GM21737 (cell line): ENCODE data around the gene TOMM20.
"Not testable (repeated sequence)": the region's sequence is repeated elsewhere in the genome, so short reads cannot be mapped to it uniquely, and the experiment has no call there.

Experiments used
- ATAC-seq: cut with Tn5 transposase; IDR thresholded peaks from one replicate; pipeline ENCODE4 v1.9.1; 2021; ENCODE audit warnings: mild to moderate bottlenecking, moderate library complexity; ENCODE audit not compliant: unreplicated experiment

TOMM20 gene

GRCh38 chr1:235085411-235086117 lies 43.1 kb downstream of the TOMM20 start:
- ATAC-seq, result not testable (repeated sequence)

GRCh38 chr1:235080788-235081187 lies 47.8 kb downstream of the TOMM20 start:
- ATAC-seq, result not testable (repeated sequence)

- not testable (repeated sequence) for ATAC-seq
These were observed 48.4 kb downstream of the TOMM20 start for GRCh38 chr1:235080297-235080657.

- no peak for ATAC-seq
These were observed 49.0 kb downstream of the TOMM20 start for GRCh38 chr1:235079443-235080296.

GRCh38 chr1:235078480-235079381 lies 49.9 kb downstream of the TOMM20 start:
- no peak for ATAC-seq

GRCh38 chr1:235077571-235078479 lies 50.8 kb downstream of the TOMM20 start:
- peak; percentile 38 for ATAC-seq

GRCh38 chr1:235077163-235077540 lies 51.5 kb downstream of the TOMM20 start:
- no peak for ATAC-seq

- no peak for ATAC-seq
These were observed 52.0 kb downstream of the TOMM20 start for GRCh38 chr1:235076504-235077162.

- ATAC-seq, result no peak
These were observed 52.8 kb downstream of the TOMM20 start for GRCh38 chr1:235075777-235076308.

- ATAC-seq, result peak; percentile 50
These were observed 53.4 kb downstream of the TOMM20 start for GRCh38 chr1:235075048-235075776.

GRCh38 chr1:235074523-235075047 lies 54.1 kb downstream of the TOMM20 start:
- peak; percentile 27 for ATAC-seq

GRCh38 chr1:235073968-235074522 lies 54.6 kb downstream of the TOMM20 start:
- no peak for ATAC-seq

GRCh38 chr1:235073331-235073967 lies 55.2 kb downstream of the TOMM20 start:
- no peak for ATAC-seq

- ATAC-seq, result not testable (repeated sequence)
These were observed 56.1 kb downstream of the TOMM20 start for GRCh38 chr1:235072577-235072976.

- ATAC-seq, result no peak
These were observed 56.5 kb downstream of the TOMM20 start for GRCh38 chr1:235072096-235072495.

- no peak for ATAC-seq
These were observed 57.8 kb downstream of the TOMM20 start for GRCh38 chr1:235070819-235071218.
